NCI-H1105 treated with DMSO at 0.1 percent for 48 hours (cell line): Measurements from ENCODE around the gene CRYGA.
A peak's percentile ranks its signal among the peaks of the same experiment; 100 is the strongest.

Experiments used
- DNase-seq: peaks from one replicate; lab custom pipeline; 2025; lab: John Stamatoyannopoulos, UW

The CRYGA gene, protein sequence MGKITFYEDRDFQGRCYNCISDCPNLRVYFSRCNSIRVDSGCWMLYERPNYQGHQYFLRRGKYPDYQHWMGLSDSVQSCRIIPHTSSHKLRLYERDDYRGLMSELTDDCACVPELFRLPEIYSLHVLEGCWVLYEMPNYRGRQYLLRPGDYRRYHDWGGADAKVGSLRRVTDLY

DNA sequence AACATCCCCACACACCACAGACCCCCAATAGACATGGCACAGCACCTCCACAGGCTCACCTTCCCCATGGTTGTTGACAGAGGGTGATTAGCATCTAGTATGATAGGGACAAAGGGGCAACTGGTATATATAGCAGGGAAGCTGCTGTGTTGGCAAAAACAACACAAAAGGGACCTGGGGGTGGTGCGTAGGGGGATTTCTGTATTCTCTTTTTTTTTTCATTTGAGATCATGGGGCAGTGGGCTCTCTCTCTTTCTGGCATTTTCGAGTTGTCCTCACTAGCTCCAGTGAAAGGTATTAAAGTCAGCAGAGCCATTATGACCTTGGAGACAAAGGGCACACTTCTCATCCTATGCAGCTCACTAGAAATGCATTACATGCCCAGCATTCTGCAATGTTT is at the start of gene CRYGA:
CRYGA (minus strand) TSS at position 101 of the 400 bp plus-strand sequence; CDS start at position 68, 33 bp downstream.
- DNase-seq: no peak

DNA sequence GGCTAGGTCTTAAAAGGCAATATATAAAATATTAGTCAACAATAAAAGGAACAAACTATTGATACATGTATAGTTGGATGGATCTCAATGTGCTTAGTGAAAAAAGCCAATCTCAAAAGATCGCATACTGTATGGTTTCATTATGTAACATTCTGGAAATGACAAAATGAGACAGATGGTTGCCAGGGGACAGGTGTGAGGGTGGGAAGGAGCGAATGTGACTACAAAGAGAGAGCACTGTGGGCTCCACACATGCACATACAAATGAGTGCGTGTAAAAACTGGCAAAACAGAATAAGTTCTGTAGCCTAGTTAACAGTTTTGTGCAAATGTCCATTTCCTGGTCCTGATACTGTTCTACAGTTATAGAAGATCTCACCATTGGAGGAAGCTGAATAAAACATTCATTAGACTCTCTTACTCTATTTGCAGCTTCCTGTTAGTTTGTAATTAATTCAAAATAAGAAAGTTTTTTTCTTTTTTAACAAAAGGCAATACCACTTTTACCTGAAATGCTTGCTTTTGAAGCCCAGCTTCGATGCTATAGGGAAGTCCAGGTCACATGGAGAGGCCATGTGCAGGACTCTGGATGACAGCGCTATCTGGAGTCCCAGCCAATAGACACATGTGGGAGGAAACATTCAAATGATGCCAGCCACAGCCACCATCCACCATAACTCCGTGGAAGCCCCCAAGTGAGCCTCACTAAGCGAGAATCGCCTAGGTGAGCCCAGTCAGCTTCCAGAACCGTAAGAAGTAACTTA is 47.5 kb upstream of the CRYGA start:
- DNase-seq: no peak

DNA sequence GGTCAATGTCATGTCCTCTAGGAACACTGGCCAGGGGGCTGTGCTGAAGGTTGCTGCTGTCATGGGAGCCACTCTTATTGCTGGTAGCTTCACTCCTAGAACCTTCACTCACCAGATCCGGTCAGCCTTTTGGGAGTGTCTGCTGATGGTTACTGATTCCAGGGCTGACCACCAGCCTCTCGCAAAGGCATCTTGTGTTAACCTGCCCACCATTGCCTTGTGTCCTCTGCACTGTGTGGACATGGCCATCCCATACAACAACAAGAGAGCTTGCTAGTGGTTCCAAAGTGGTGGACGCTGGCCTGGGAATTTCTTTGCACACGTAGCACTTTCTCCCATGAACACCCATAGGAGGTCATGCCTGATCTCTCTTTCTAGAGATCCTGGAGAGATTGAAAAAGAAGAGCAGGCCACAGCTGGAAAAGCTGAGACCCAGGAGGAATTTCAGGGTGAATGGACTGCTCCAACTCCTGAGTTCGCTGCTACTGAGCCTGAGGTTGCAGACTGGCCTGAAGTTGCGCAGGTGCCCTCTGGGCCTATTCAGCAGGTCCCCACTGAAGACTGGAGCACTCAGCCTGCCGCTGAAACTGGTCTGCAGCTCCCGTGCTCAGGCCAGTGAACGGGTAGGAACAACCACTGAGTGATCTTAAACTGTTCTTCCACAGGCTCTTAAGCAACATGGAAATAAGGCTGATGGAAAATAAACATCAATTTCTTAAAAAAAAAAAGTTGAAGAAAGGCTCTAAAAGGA is 45.1 kb upstream of the CRYGA start:
- no peak for DNase-seq

DNA sequence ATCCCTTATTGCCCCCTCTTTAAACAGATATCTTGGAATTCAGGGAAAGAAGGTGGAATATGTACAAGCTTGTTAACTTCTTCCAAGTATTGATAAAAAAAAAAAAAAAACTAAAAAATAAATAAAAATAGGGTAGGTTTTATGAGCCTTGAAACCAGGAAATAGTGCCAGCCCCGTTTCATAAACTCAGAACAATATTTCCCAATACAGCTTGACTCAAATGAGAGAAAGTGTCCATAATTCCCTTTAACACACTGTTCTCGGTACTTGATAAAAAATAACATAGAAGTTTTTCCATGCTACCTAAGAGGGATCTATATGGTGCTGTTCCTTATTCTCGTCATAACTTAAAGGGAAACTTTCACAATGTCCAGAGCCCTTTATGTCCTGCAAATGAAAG is 44.4 kb upstream of the CRYGA start:
- no peak for DNase-seq

DNA sequence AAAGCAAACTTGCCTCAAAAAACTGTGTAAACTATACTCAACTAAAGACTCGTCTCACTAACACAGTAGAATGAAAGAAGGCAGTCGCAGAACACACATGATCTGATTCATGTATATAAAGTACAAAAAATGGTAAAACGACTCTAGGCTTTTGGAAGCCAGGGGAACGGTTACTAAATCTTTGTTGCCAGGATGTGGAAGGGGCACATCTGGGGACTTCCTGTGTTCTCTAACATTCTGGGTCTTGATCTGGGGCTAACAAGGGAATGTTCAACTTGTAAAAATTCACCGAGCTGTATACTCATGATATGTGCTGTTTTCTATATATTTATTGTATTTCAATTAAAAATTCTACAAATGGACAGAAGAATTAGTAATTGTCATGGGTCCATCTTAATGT is 40.8 kb upstream of the CRYGA start:
- DNase-seq: no peak

DNA sequence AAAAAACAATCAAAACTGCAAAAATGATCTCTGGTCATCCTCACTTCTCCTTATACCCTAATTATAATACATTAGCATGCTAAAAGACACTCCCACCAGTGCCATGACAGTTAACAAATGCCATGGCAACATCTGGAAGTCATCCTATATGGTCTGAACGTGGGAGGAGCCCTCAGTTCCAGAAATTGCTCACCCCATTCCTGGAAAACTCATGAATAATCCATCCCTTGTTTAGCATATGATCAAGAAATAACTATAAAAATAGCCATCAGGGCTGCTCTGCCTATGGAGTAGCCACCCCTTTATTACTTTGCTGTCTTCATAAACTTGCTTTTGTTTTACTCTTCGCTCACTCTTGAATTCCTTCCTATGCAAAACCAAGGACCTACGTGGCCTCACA is 32.1 kb upstream of the CRYGA start:
- no peak for DNase-seq

DNA sequence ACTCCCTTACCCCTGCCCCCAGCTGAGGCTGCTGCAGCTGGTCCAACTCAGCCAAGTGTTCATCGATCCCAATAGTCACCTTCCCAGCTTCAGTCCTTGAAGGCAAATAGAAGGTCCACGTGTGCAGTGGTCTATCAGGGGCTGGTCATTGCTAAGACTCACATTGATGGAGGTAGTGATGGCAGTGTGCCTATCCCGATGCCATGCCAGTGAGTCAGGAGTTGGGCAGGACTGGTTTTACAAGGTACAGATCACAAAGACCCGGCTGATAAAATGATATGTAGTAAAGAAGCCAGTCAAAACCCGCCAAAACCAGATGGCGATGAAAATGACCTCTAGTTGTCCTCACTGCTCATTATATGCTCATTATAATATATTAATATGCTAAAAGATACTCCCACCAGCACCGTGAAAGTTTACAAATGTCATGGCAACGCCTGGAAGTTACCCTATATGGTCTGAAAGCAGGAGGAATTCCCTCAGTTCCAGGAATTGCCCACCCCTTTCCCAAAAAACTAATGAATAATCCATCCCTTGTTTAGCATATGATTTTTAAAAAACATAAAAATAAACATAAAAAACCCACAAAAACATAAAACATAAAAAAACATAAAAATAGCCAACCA is 29.3 kb upstream of the CRYGA start:
- no peak for DNase-seq

DNA sequence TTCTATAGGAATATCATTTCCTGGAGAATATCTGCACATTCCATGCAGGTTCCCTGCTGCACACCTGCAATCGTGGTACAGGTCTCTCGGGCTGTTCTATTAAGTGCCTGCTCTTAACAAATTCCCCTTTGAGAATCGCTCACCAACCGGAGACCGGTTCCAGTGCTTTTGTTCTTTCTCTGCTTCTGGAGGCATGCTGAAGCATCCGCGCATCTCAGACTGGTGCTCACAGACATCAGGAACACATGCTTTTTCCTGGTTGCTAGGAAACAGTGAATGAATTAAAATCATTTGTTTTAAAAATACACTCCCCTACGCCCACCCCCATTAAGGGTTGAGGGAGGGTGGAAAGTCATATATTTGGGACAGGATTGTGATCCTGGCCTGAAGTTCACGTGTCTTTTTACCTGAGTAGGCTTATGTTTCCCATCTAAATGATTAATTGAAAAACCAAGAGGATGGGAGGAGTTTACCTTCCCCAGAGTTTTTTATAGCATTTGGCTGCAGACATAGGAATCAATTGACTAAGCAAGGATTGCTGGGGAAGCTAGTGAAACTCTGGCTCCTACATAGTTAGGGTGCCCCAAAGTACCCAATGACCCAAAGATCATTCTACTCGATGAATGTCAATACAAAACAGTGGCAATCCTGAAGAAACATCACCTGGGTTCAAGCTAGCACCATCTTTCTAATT is 26.6 kb upstream of the CRYGA start, which contains the start of gene C2orf80:
C2orf80 (minus strand) TSS at position 221 of the 694 bp plus-strand sequence. CDS start 3,044 bp downstream, outside the sequence.
- no peak for DNase-seq

DNA sequence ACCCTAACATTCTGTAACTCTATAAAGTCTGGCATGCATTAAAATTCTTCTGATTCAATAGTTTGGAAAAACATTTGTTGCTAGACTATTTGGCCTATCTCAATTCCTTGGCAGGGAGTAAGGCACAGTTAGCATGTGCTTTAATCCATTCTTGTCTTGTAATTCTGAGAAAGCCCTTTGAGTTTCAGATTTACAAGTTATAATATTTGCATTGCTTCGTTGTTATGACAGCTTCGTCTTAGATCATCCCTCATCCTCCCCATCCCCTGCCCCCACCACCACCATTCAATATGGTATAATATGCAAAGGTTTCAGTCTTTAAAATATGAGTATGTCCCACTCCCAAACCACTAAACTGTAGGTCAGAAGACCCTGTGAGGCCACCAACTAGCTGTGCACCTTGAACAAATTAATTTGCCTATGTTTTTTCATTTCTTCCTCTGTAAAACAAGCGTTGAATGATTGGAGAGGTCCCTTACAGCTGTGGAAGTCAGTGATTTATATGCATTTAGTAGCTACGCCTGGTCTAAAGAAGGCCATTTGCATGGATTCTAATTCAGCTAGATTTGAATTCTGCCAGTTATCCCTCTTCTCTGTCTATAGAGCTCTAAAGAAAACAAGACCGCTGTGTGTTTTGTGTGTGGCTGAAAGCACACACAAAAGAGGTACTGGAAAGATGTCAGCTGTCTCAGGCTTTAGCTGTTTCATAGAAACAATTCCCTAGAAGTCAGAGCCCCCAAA is 25.9 kb upstream of the CRYGA start:
- DNase-seq: no peak

DNA sequence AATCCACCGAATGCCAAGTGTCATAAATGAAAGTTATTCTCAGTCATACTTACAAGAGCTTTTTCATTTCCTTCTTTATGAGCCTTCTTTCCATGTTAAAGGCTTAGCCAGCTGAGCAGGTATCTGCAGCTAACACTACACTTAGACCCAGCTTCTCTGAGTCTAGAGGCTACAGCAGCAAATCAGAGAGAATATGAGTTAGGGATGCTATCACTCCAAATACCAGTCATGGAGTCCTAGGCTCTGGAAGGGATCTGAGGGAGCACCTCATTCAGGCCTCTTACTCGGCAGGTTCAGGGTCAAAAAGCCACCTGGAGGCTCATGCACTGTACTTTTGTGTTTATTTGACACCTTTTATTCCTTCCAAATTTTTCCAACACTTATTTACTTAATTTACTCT is 23.5 kb upstream of the CRYGA start:
- DNase-seq: no peak

DNA sequence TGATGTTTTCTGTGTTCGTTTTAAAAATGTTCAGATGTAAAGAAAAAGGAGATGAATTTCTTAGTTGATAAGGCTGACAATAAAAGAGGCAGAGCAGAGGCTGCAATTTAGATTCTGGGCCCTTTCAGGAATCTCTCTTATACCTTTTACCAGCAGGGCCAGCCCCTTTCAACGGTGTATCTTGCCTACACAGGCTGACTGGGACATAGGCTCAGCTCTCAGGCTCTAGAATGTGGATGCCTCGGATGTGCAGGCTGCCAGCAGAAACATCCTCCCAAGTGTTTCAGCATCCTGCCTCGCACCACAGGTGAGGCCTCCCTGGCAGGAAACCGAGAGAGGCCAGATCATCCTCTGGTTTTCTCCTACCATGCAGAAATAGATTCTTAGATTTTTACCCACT is 23.1 kb upstream of the CRYGA start:
- DNase-seq: no peak

DNA sequence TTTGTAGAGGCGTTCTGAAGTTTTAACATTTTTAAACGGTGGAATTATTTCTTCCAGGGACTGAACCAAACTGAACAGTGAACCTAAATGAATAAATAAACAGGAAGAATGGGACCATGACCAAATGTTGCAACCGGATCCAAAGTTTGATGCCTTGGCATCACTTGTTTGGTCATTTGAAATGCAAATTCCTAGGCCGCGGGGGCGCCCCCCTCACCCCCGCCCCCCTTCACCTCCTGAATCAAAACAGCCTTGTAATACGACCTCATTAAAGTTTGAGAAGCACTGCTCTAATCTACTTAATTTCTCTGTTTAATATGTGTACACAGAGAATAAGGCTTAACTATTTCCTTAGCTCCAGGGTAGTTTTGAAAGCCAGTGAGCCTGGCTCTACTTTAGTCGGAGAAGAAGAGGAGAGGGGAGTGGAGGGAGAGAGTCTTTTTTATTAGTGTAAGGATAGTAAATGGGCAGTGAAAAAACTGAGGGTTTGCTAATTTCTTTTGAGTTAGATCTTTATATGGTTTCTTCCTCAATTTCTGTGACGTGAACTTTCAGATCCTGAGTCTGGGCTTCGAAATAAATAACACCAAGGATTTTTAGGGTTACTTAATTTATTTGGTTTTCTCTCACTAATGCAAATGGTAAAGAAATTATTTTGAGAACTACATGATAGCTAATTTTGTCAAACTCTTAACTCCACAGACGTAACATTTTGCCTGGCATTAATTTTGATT is 20.8 kb upstream of the CRYGA start:
- no peak for DNase-seq

DNA sequence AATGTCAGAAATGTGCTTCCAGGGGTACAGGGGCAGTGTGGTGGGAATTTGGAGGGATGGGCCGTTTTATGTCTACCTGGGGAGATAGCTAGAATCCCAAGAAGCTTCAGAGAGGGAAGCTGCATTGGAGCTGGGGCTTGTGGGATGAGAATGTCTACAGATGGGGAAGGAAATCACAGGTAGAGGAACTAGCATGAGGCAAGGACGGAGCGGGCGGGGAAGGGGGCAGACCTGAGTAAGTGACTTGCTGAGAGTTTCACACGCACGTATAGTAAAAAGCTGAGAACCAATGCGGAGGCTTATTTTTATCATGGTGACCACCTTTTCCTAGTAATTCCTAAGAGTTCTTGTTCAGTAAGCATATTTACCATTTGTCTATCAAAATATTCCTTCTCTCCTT is 20.1 kb upstream of the CRYGA start:
- no peak for DNase-seq

DNA sequence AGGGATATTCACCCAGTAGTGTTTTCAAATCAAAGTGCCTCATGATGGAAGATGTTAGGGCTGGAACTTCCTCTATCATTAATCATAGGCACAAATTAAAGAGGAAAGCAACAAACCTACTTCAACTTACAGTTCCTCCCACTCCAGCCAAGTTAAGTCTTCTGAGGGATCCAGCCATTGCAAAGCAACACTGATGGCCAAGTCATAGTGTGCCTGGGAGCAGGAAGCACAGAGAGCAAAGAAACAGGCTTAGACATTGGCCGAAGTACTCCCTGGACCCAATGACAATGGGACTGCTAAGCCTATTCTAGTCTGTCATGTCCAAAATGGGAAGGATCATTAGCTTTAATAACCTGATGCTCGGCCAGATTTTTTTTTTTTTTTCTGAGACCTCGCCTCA is 19.4 kb upstream of the CRYGA start:
- DNase-seq: no peak

DNA sequence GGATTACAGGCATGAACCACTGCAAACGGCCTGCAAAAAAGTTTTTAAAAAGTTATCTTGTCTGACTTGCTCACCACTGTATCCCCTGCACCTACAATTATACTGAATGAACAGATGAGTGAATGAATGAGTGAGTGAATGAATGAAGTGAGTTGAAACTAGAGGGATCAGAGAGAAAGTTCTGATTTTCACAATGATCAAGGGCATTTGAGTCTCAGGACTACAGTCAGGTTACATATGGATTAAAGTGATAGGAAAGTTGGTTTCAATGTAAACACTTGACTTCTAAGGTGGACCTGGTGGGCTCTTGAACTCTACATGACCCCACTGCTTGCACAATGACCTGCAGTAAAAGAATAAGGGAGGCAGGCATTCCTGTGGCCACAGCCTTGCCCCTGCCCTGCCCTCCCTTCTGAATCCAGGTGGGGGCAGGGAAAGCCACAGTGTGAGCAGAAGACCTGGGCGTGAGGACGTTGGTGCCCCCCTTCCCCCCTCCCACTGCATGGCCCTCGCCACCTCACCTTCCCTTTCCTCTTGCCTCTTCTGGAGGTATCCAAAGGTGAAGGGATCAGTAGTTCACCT is 15.7 kb upstream of the CRYGA start:
- DNase-seq: no peak

DNA sequence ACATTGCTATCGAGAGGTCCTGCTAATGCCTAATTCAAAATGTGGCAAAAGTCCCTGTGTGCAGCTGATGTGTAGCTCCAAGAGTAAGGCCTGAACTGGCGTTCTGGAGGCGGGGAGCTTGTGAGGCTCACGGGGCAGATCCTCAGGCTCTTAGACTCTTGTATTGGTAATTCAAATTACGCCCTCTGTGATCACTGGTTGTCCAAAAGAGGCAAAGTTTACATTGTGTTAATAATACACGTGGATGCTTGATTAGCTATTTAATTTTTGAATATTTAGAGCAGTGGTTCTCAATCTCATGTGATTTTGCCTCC is 12.4 kb upstream of the CRYGA start:
- no peak for DNase-seq

DNA sequence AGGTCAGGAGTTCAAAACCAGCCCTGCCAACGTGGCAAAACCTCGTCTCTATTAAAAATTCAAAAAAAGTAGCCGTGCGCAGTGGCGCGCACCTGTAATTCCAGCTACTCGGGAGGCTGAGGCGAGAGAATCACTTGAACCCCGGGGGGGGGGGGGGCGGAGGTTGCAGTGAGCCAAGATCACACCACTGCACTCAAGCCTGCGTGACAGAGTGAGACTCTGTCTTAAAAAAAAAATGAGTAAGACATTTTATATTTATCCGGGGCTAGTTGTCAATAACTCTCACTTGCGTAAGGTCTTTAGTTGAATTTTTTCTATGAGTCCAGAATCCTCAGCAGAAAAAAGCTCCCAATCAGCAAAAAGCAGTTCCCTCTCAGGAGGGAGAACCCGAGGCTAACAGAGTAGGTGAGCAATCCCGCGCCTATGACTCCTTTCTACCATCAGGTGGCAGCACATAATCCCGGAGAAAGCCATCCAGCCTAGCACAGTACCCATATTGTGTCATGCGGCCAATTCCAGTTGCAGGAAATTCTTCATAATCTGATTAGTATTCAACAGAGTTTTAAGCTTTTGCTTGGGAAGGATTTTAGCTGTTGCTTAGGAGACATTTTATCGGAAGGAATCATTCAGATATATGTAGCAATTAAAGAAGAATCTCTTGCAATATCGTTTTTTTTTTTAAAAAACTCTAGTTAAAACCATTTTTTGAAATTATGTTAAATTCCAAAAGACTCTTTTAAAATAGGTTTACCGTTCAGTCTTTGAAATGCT is 11.9 kb upstream of the CRYGA start:
- DNase-seq: peak; percentile 67

DNA sequence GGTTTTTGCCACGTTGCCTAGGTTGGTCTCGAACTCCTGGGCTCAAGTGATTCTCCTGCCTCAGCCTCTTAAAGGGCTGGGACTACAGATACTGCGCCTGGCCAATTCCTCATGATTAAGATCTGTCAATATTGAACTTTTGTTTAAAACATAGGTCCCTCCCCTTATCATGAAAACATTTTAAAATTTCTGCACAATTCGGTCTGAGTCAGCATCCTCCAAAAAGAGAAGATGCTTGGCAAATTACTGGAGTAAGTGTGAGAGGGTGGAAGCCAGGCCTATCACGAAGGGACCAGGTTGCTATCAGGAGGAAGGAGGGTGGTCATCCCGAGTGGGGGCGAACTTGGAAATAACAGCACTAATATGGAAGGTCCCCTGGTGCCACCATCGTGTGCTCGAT is 10.8 kb upstream of the CRYGA start:
- DNase-seq: no peak

DNA sequence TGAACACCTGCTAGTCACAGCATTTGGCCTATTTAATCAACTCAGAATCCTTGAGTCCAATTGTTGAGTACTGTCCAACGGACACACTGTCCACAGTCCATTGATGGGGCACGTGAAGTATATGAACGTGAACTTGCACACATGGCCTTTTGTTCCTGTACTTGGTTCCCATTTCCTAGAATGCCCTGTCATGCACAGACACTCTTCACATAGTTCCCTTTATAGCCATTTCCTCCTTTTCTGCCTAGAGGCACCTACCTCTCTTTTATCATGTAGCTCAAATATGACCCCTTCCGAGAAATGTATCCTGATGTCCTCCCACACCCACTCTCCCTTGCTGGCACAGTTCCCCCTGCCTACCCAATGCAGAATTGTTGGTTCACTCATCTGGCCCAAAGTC is 8.7 kb upstream of the CRYGA start:
- no peak for DNase-seq
